HepG2 (cell line): ENCODE results near the gene C6orf132. TPM values are rescaled to one million over a fixed set of nuclear protein-coding genes. Genes with fewer than 3 reads are reported as not detected.

ENCODE experiments used
- ARNT2 ChIP-seq: sonication (generic); formaldehyde crosslinking; IDR thresholded peaks from 2 replicates; pipeline ENCODE4 v1.8.0; 2022; ENCODE audit warnings: mild to moderate bottlenecking, low read depth, missing genetic modification reagents, moderate library complexity
- CREB3 ChIP-seq: sonication (generic); formaldehyde crosslinking; IDR thresholded peaks from 2 replicates; pipeline ENCODE4 v1.5.0; 2020; ENCODE audit warnings: missing genetic modification reagents
- CSRNP1 ChIP-seq: sonication (generic); formaldehyde crosslinking; IDR thresholded peaks from 2 replicates; pipeline ENCODE4 v1.8.1; 2023; ENCODE audit warnings: mild to moderate bottlenecking, missing genetic modification reagents
- ESRRA ChIP-seq: sonication (generic); formaldehyde crosslinking; IDR thresholded peaks from 2 replicates; pipeline ENCODE4 v1.5.1; 2020; ENCODE audit warnings: mild to moderate bottlenecking, low read depth, missing genetic modification reagents
- KAT2B ChIP-seq: fragments of 150-350 bp; IDR thresholded peaks from 2 replicates; pipeline ENCODE4 v1.6.1; 2014; ENCODE audit warnings: low read depth, low read length, borderline replicate concordance
- KDM3A ChIP-seq: IDR thresholded peaks from 2 replicates; pipeline ENCODE4 v1.6.1; 2018; ENCODE audit warnings: low read depth, missing compliant biosample characterization
- PHB2 ChIP-seq: fragments of 450-650 bp; IDR thresholded peaks from 2 replicates; pipeline ENCODE4 v1.6.1; 2018; ENCODE audit not compliant: partially characterized antibody
- SAFB2 ChIP-seq: sonication (generic); formaldehyde crosslinking; IDR thresholded peaks from 2 replicates; pipeline ENCODE4 v1.5.1; 2020; ENCODE audit warnings: missing genetic modification reagents, low read depth, mild to moderate bottlenecking, borderline replicate concordance
- TOE1 ChIP-seq: sonication (generic); formaldehyde crosslinking; IDR thresholded peaks from 2 replicates; pipeline ENCODE4 v1.4.0; 2020; ENCODE audit warnings: mild to moderate bottlenecking, missing genetic modification reagents
- ZBTB33 ChIP-seq: sonication (generic); formaldehyde crosslinking; IDR thresholded peaks from 2 replicates; pipeline ENCODE4 v1.4.0; 2020; ENCODE audit warnings: missing genetic modification reagents
- ZBTB39 ChIP-seq: sonication (generic); formaldehyde crosslinking; IDR thresholded peaks from 2 replicates; pipeline ENCODE4 v1.5.0; 2020; ENCODE audit warnings: missing genetic modification reagents
- ZBTB43 ChIP-seq: sonication (generic); formaldehyde crosslinking; conservative IDR thresholded peaks from 2 replicates; pipeline ENCODE4 v1.4.0; 2020; ENCODE audit warnings: missing genetic modification reagents
- ZBTB44 ChIP-seq: sonication (generic); formaldehyde crosslinking; IDR thresholded peaks from 2 replicates; pipeline ENCODE4 v1.4.0; 2020; ENCODE audit warnings: missing genetic modification reagents
- ZNF280B ChIP-seq: sonication (generic); formaldehyde crosslinking; IDR thresholded peaks from 2 replicates; pipeline ENCODE4 v1.5.0; 2020; ENCODE audit warnings: missing genetic modification reagents, mild to moderate bottlenecking, borderline replicate concordance
- ZNF337 ChIP-seq: sonication (generic); formaldehyde crosslinking; IDR thresholded peaks from 2 replicates; pipeline ENCODE4 v1.5.1; 2020; ENCODE audit warnings: missing genetic modification reagents, low read depth, mild to moderate bottlenecking, borderline replicate concordance
- ZNF367 ChIP-seq: sonication (generic); formaldehyde crosslinking; IDR thresholded peaks from 2 replicates; pipeline ENCODE4 v1.4.0; 2020; ENCODE audit warnings: missing genetic modification reagents, borderline replicate concordance
- ZSCAN22 ChIP-seq: sonication (generic); formaldehyde crosslinking; IDR thresholded peaks from 2 replicates; pipeline ENCODE4 v1.4.0; 2020; ENCODE audit warnings: mild to moderate bottlenecking, missing genetic modification reagents
- polyA plus RNA-seq, 8 experiments: library from polyadenylated mRNA; depleted of rRNA in 3 of 8; stranded (reverse) in 7 of 8; unstranded in 1 of 8; fragments of >200 nt; fragmentation: Illumina TruSeq in 4 of 8; extraction: Trizol in 4 of 8; gene quantifications; 2 replicates each; pipeline versions ENCODE4 v1.2.1 to v1.2.3, GENCODE V29; 2011 to 2016; ENCODE audit warnings: low read depth in 4 of 8, missing spikeins in 1 of 8, mixed read lengths in 1 of 8; ENCODE audit not compliant: insufficient read depth in 1 of 8
- total RNA-seq, 5 experiments: library from RNA; depleted of rRNA; stranded (reverse); fragments of >200 nt; fragmentation: Illumina TruSeq; extraction: Trizol; gene quantifications; 2 replicates each; pipeline ENCODE4 v1.2.3, GENCODE V29; 2016; ENCODE audit warnings: low read depth in 1 of 5

C6orf132 gene
- total and polyA plus RNA-seq, 2 of the 13 experiments (the other 11 are each of a cell fraction or from before 2014, with no cell fraction given), result 0.78 to 3.0 TPM

- TF ChIP-seq ZBTB33 (CRISPR knock-in tag) (no peak; the same call in 1 of the 2 replicates), KAT2B (no peak), ZBTB44 (CRISPR knock-in tag) (no peak), ZBTB43 (CRISPR knock-in tag) (no peak; the same call in 1 of the 2 replicates), ZNF337 (no peak), ZNF280B (CRISPR knock-in tag) (no peak), CREB3 (no peak), SAFB2 (no peak), ARNT2 (no peak), PHB2 (no peak), KDM3A (0 out of 2 replicates have a peak, but pooled peaks have one; percentile 20), ESRRA (no peak), TOE1 (CRISPR knock-in tag) (no peak), ZNF367 (CRISPR knock-in tag) (peak; percentile 61; the same call in 1 of the 2 replicates), CSRNP1 (CRISPR knock-in tag) (no peak), ZSCAN22 (CRISPR knock-in tag) (no peak), ZBTB39 (CRISPR knock-in tag) (no peak)
These were observed at the start of gene C6orf132 (continued) for GRCh38 chr6:42142118-42142835.
